Measurements from ENCODE around the gene KCNQ5.

GRCh38 chr6:72636786-72637185 is 14.9 kb downstream of the KCNQ5 start:
- TF ChIP-seq CTCF (IDR thresholded peaks at IDR 0.05), result no peak
- no peak for TF ChIP-seq POLR2A (IDR thresholded peaks at IDR 0.05)
